ENCODE measurements around the gene KDM8.

DNA sequence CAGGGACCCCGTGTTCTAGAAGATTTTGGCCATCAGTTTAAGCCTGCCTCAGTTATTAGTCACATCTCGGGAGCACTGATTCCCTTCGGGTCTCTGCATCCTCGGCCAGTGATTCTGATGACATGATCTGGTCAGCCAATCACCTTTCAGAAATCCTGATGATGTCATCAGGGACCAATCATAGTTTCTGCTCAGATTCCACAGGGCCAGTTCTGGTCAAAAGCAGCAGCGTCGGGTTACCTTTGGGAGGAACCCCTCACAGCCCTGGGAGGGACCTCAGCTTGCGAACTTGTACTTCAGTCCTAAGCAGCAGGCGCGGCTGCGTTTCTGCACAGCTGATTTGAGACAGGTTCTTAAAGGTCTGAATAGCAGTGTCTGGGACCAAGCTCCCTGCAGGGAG, 13.9 kb downstream of the KDM8 start:
- TF ChIP-seq CTCF (conservative IDR thresholded peaks at IDR 0.05; ENCODE audit: low read depth, low read length) (no peak), EZH2 (IDR thresholded peaks at IDR 0.05; ENCODE audit: low read length, unreplicated experiment) (no peak)
